ENCODE measurements around the gene CHD1.
"Not testable (repeated sequence)": the region's sequence is repeated elsewhere in the genome, so short reads cannot be mapped to it uniquely, and the experiment has no call there.

CHD1 gene

GRCh38 chr5:98957307-98957706 is 28.5 kb upstream of the CHD1 start:
- Histone ChIP-seq H2AFZ (ENCODE audit: low read depth, low read length, severe bottlenecking) (no peak overlapping the region), H3K9me2 (replicated peaks; ENCODE audit: insufficient read depth, low read length) (no peaks in the 10 kb centered on the region), H3K27me3 (ENCODE audit: low read length) (no peaks in the 10 kb centered on the region), H3K4me3 (ENCODE audit: insufficient read depth, low read length, poor library complexity, severe bottlenecking) (no peak overlapping the region), H3K27ac (ENCODE audit: low read depth, low read length) (no peak overlapping the region), H3K36me3 (ENCODE audit: low read length) (no peaks in the 10 kb centered on the region), H3K9ac (ENCODE audit: low read length) (no peak overlapping the region), H3K9me3 (ENCODE audit: insufficient read depth, low read length) (no peaks in the 10 kb centered on the region), H3K4me2 (ENCODE audit: low read depth, low read length, poor library complexity, severe bottlenecking) (no peak overlapping the region), H3F3A (ENCODE audit: insufficient read depth) (no peaks in the 10 kb centered on the region), H3K79me2 (ENCODE audit: insufficient read depth, low read length) (no peaks in the 10 kb centered on the region), H4K20me1 (ENCODE audit: low read depth, low read length) (no peaks in the 10 kb centered on the region)
- TF ChIP-seq CTCF (IDR thresholded peaks at IDR 0.05; ENCODE audit: insufficient read depth, low read length, poor library complexity, severe bottlenecking): no peak
- TF ChIP-seq EZH2phosphoT487 (conservative IDR thresholded peaks at IDR 0.05; ENCODE audit: low read length): no peak

DNA sequence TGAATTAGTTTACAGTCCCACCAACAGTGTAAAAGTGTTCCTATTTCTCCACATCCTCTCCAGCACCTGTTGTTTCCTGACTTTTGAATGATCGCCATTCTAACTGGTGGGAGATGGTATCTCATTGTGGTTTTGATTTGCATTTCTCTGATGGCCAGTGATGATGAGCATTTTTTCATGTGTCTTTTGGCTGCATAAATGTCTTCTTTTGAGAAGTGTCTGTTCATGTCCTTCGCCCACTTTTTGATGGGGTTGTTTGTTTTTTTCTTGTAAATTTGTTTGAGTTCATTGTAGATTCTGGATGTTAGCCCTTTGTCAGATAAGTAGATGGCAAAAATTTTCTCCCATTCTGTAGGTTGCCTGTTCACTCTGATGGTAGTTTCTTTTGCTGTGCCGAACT is 27.1 kb upstream of the CHD1 start:
- H3K9me3 ChIP-seq (ENCODE audit: insufficient read depth, low read length); H3K27me3 ChIP-seq (ENCODE audit: low read length); H3K36me3 ChIP-seq (ENCODE audit: low read length); H3K9ac ChIP-seq (ENCODE audit: low read length); H3F3A ChIP-seq (ENCODE audit: insufficient read depth); H3K27ac ChIP-seq (ENCODE audit: low read depth, low read length); H4K20me1 ChIP-seq (ENCODE audit: low read depth, low read length); H3K79me2 ChIP-seq (ENCODE audit: insufficient read depth, low read length); H3K4me2 ChIP-seq (ENCODE audit: low read depth, low read length, poor library complexity, severe bottlenecking); H2AFZ ChIP-seq (ENCODE audit: low read depth, low read length, severe bottlenecking); H3K9me2 ChIP-seq (replicated peaks; ENCODE audit: insufficient read depth, low read length); H3K4me3 ChIP-seq (ENCODE audit: insufficient read depth, low read length, poor library complexity, severe bottlenecking): not testable (repeated sequence)

- not testable (repeated sequence) for H3K79me2 ChIP-seq (ENCODE audit: insufficient read depth, low read length); H3K27ac ChIP-seq (ENCODE audit: low read depth, low read length); H3K9me3 ChIP-seq (ENCODE audit: insufficient read depth, low read length); H3K9me2 ChIP-seq (replicated peaks; ENCODE audit: insufficient read depth, low read length); H3F3A ChIP-seq (ENCODE audit: insufficient read depth); H4K20me1 ChIP-seq (ENCODE audit: low read depth, low read length); H2AFZ ChIP-seq (ENCODE audit: low read depth, low read length, severe bottlenecking); H3K4me2 ChIP-seq (ENCODE audit: low read depth, low read length, poor library complexity, severe bottlenecking); H3K4me3 ChIP-seq (ENCODE audit: insufficient read depth, low read length, poor library complexity, severe bottlenecking); H3K36me3 ChIP-seq (ENCODE audit: low read length); H3K9ac ChIP-seq (ENCODE audit: low read length); H3K27me3 ChIP-seq (ENCODE audit: low read length)
Measured at GRCh38 chr5:98955471-98955870, 26.7 kb upstream of the CHD1 start.

GRCh38 chr5:98954392-98955028 is 25.7 kb upstream of the CHD1 start:
- H3K27ac ChIP-seq (ENCODE audit: low read depth, low read length): no peak overlapping the region
- H3K9ac ChIP-seq (ENCODE audit: low read length): no peak overlapping the region
- H3K4me3 ChIP-seq (ENCODE audit: insufficient read depth, low read length, poor library complexity, severe bottlenecking): no peak overlapping the region
- no peaks in the 10 kb centered on the region for H3K36me3 ChIP-seq (ENCODE audit: low read length)
- no peaks in the 10 kb centered on the region for H3F3A ChIP-seq (ENCODE audit: insufficient read depth)
- no peaks in the 10 kb centered on the region for H3K79me2 ChIP-seq (ENCODE audit: insufficient read depth, low read length)
- H3K9me3 ChIP-seq (ENCODE audit: insufficient read depth, low read length): no peaks in the 10 kb centered on the region
- no peak overlapping the region for H2AFZ ChIP-seq (ENCODE audit: low read depth, low read length, severe bottlenecking)
- no peaks in the 10 kb centered on the region for H3K9me2 ChIP-seq (replicated peaks; ENCODE audit: insufficient read depth, low read length)
- no peaks in the 10 kb centered on the region for H4K20me1 ChIP-seq (ENCODE audit: low read depth, low read length)
- H3K27me3 ChIP-seq (ENCODE audit: low read length): no peaks in the 10 kb centered on the region
- H3K4me2 ChIP-seq (ENCODE audit: low read depth, low read length, poor library complexity, severe bottlenecking): no peak overlapping the region
- TF ChIP-seq CTCF (IDR thresholded peaks at IDR 0.05; ENCODE audit: insufficient read depth, low read length, poor library complexity, severe bottlenecking) (no peak), EZH2phosphoT487 (conservative IDR thresholded peaks at IDR 0.05; ENCODE audit: low read length) (no peak)

All from SU-DHL-6 (cell line).